Neural cell (in vitro differentiated cells): ENCODE measurements around the gene KRTAP4-7. TPM values are rescaled to one million over a fixed set of nuclear protein-coding genes. Genes with fewer than 3 reads are reported as not detected.

Experiments used
- H2AFZ ChIP-seq: fragments of 200-600, 300-800 bp; sonication (generic), shearing (Covaris generic); 2 replicates; pipeline ENCODE4 v1.6.0; 2014; ENCODE audit warnings: low read depth, mild to moderate bottlenecking, antibody characterized with exemption, low read length, moderate library complexity
- H3F3A ChIP-seq: fragments of 200-600 bp; shearing (Covaris generic); 2 replicates; pipeline ENCODE4 v1.6.1; 2016; ENCODE audit warnings: mild to moderate bottlenecking, moderate library complexity, mixed read lengths, antibody characterized with exemption, low read length; ENCODE audit not compliant: insufficient read depth, poor library complexity, severe bottlenecking
- H3K27ac ChIP-seq: fragments of 200-600, 300-800 bp; sonication (generic), shearing (Covaris generic); 2 replicates; pipeline ENCODE4 v1.5.1; 2014; ENCODE audit warnings: mild to moderate bottlenecking, low read length, moderate library complexity
- H3K27me3 ChIP-seq: fragments of 300-800, 200-600 bp; sonication (generic), shearing (Covaris generic); 2 replicates; pipeline ENCODE4 v1.6.0; 2014; ENCODE audit warnings: mild to moderate bottlenecking, low read depth, low read length, moderate library complexity; ENCODE audit not compliant: insufficient read depth
- H3K36me3 ChIP-seq: fragments of 300-800, 200-600 bp; sonication (generic), shearing (Covaris generic); 2 replicates; pipeline ENCODE4 v1.5.1; 2014; ENCODE audit warnings: mild to moderate bottlenecking, antibody characterized with exemption, low read length, moderate library complexity; ENCODE audit not compliant: insufficient read depth
- H3K4me2 ChIP-seq: fragments of 300-800, 200-600 bp; sonication (generic), shearing (Covaris generic); 2 replicates; pipeline ENCODE4 v1.6.0; 2014; ENCODE audit warnings: mild to moderate bottlenecking, low read length
- H3K4me3 ChIP-seq: fragments of 300-800, 200-600 bp; sonication (generic), shearing (Covaris generic); 2 replicates; pipeline ENCODE4 v1.5.1; 2014; ENCODE audit warnings: mild to moderate bottlenecking, low read length, moderate library complexity
- H3K79me2 ChIP-seq: fragments of 200-600 bp; shearing (Covaris generic); replicated peaks from 2 replicates; pipeline ENCODE4 v1.6.0; 2014; ENCODE audit warnings: mild to moderate bottlenecking, low read length, moderate library complexity; ENCODE audit not compliant: insufficient read depth
- H3K9ac ChIP-seq: fragments of 300-800, 200-600 bp; sonication (generic), shearing (Covaris generic); 2 replicates; pipeline ENCODE4 v1.6.1; 2016; ENCODE audit warnings: mild to moderate bottlenecking, low read length, mixed read lengths
- H3K9me2 ChIP-seq: fragments of 200-600 bp; shearing (Covaris generic); 2 replicates; pipeline ENCODE4 v1.6.1; 2016; ENCODE audit warnings: mild to moderate bottlenecking, low read length, mixed read lengths; ENCODE audit not compliant: insufficient read depth
- H3K9me3 ChIP-seq: fragments of 200-600, 300-800 bp; sonication (generic), shearing (Covaris generic); 2 replicates; pipeline ENCODE4 v1.6.1; 2016; ENCODE audit warnings: mild to moderate bottlenecking, mixed run types, low read length, moderate library complexity, mixed read lengths
- H4K20me1 ChIP-seq: fragments of 200-600 bp; shearing (Covaris generic); 2 replicates; pipeline ENCODE4 v1.6.1; 2016; ENCODE audit warnings: mild to moderate bottlenecking, mixed run types; ENCODE audit not compliant: insufficient read depth
- EP300 ChIP-seq: fragments of 450-650 bp; conservative IDR thresholded peaks from 2 replicates; pipeline ENCODE4 v1.6.1; 2014; ENCODE audit warnings: antibody characterized with exemption, mild to moderate bottlenecking, moderate library complexity; ENCODE audit not compliant: poor library complexity, severe bottlenecking
- EZH2 ChIP-seq: fragments of 200-600, 300-800 bp; shearing (Covaris generic), sonication (generic); IDR thresholded peaks from 2 replicates; pipeline ENCODE4 v1.6.1; 2014; ENCODE audit warnings: antibody characterized with exemption, low read length, borderline replicate concordance, mild to moderate bottlenecking; ENCODE audit not compliant: insufficient read depth, poor library complexity, severe bottlenecking
- MXI1 ChIP-seq: fragments of 450-650 bp; conservative IDR thresholded peaks from 2 replicates; pipeline ENCODE4 v1.6.1; 2014; ENCODE audit warnings: antibody characterized with exemption, mild to moderate bottlenecking; ENCODE audit not compliant: poor library complexity, severe bottlenecking
- POLR2AphosphoS5 ChIP-seq: IDR thresholded peaks from 2 replicates; pipeline ENCODE4 v1.6.1; 2012
- RAD21 ChIP-seq: fragments of 450-650 bp; conservative IDR thresholded peaks from 2 replicates; pipeline ENCODE4 v1.6.1; 2014; ENCODE audit warnings: antibody characterized with exemption, mild to moderate bottlenecking, moderate library complexity
- SMC3 ChIP-seq: fragments of 450-650 bp; conservative IDR thresholded peaks from 2 replicates; pipeline ENCODE4 v1.6.1; 2014; ENCODE audit warnings: antibody characterized with exemption, mild to moderate bottlenecking, moderate library complexity; ENCODE audit not compliant: poor library complexity
- TAF1 ChIP-seq: IDR thresholded peaks from 2 replicates; pipeline ENCODE4 v1.6.1; 2012; ENCODE audit warnings: low read depth
- polyA plus RNA-seq: library from polyadenylated mRNA; depleted of rRNA; stranded (reverse); fragments of >200 nt; gene quantifications from 2 replicates; pipeline ENCODE4 v1.2.3, GENCODE V29; 2014
- TF ChIP-seq, protein P1 (sequence below): IDR thresholded peaks from 2 replicates; pipeline ENCODE4 v1.6.1; 2012; ENCODE audit warnings: borderline replicate concordance
- TF ChIP-seq, protein P2 (sequence below): fragments of 450-650 bp; IDR thresholded peaks from 2 replicates; pipeline ENCODE4 v1.5.1; 2014; ENCODE audit warnings: antibody characterized with exemption, mild to moderate bottlenecking, moderate library complexity; ENCODE audit not compliant: poor library complexity, severe bottlenecking

The KRTAP4-7 gene
- polyA plus RNA-seq, 1 donor from 2014 or later: not detected

DNA sequence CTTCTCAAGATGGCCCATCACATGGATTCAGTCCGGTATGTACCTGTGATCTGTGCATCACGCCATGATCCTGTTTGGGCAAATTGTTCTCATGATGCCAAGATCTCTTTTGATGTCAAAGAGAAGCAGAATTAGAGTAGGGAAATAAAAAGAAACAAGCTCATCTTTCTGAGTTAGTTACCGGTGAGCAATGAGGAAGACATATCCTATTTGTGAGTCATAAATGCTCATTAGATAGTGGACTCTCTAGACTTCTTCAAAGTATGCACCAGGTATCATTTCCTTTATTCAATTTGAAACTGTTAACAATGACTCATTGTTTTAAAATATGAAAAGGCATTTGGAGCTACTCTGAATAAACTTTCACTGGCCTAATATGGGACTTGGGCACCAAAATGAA lies 48.0 kb downstream of the KRTAP4-7 start:
- Histone ChIP-seq H3K27me3 (no peaks in the 10 kb centered on the region), H4K20me1 (no peaks in the 10 kb centered on the region), H3K4me2 (no peak overlapping the region), H3K9me3 (no peaks in the 10 kb centered on the region), H2AFZ (no peak overlapping the region), H3K9me2 (no peaks in the 10 kb centered on the region), H3K79me2 (no peaks in the 10 kb centered on the region), H3F3A (no peaks in the 10 kb centered on the region), H3K9ac (no peak overlapping the region), H3K36me3 (no peaks in the 10 kb centered on the region), H3K27ac (no peak overlapping the region), H3K4me3 (no peak overlapping the region)
- TF ChIP-seq SMC3: no peak
- TF ChIP-seq POLR2AphosphoS5: no peak
- TF ChIP-seq MXI1: no peak

DNA sequence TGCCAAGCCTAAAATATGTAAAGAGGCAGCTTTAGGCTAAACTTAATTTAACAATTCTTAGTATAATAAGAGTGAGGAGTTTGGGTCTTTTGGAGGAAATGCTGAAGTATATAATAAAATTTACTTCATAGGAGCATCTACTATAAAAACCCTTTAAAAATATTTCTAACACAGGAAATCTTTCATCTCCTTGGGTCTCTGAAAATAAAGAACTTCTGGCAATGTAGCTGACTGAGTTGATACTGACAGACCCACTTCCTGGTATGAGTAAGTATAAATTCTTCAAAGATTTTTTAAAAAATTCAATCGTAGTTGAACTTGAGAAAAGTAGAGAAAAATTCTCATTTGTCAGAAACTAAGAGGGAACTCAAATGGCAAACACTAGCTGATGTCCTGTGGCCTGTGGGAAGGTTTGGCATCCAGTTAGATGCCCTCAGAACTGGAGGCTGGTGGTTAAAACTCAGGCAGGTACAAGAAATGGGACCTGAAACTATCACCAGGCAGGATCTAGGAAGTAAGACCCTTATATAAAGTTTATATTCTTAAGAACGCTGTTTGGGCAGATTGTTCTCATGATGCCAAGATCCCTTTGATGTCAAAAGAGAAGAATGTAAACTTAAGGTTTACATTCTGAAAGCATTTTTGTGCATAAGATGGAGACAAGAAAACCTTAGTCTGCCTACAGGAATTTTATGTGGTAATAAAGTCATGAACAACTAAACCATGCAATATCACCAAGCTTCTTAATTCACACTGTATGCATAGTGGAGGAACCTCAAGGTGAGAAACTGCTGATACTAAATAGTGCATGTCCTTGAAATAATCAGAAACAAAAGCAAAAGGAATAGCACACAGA lies 50.2 kb downstream of the KRTAP4-7 start:
- Histone ChIP-seq H2AFZ (no peak overlapping the region), H3K27me3 (no peaks in the 10 kb centered on the region), H3K4me2 (no peak overlapping the region), H3K79me2 (no peaks in the 10 kb centered on the region), H3K27ac (no peak overlapping the region), H3K9me2 (no peaks in the 10 kb centered on the region), H3K9me3 (no peaks in the 10 kb centered on the region), H3F3A (no peaks in the 10 kb centered on the region), H3K4me3 (no peak overlapping the region), H3K9ac (no peak overlapping the region), H4K20me1 (no peaks in the 10 kb centered on the region), H3K36me3 (no peaks in the 10 kb centered on the region)
- TF ChIP-seq RAD21 (no peak), EP300 (no peak), EZH2 (no peak), SMC3 (no peak), MXI1 (no peak), TAF1 (no peak), POLR2AphosphoS5 (no peak)
- TF ChIP-seq, protein P1, sequence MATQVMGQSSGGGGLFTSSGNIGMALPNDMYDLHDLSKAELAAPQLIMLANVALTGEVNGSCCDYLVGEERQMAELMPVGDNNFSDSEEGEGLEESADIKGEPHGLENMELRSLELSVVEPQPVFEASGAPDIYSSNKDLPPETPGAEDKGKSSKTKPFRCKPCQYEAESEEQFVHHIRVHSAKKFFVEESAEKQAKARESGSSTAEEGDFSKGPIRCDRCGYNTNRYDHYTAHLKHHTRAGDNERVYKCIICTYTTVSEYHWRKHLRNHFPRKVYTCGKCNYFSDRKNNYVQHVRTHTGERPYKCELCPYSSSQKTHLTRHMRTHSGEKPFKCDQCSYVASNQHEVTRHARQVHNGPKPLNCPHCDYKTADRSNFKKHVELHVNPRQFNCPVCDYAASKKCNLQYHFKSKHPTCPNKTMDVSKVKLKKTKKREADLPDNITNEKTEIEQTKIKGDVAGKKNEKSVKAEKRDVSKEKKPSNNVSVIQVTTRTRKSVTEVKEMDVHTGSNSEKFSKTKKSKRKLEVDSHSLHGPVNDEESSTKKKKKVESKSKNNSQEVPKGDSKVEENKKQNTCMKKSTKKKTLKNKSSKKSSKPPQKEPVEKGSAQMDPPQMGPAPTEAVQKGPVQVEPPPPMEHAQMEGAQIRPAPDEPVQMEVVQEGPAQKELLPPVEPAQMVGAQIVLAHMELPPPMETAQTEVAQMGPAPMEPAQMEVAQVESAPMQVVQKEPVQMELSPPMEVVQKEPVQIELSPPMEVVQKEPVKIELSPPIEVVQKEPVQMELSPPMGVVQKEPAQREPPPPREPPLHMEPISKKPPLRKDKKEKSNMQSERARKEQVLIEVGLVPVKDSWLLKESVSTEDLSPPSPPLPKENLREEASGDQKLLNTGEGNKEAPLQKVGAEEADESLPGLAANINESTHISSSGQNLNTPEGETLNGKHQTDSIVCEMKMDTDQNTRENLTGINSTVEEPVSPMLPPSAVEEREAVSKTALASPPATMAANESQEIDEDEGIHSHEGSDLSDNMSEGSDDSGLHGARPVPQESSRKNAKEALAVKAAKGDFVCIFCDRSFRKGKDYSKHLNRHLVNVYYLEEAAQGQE: no peak
- TF ChIP-seq, protein P2, sequence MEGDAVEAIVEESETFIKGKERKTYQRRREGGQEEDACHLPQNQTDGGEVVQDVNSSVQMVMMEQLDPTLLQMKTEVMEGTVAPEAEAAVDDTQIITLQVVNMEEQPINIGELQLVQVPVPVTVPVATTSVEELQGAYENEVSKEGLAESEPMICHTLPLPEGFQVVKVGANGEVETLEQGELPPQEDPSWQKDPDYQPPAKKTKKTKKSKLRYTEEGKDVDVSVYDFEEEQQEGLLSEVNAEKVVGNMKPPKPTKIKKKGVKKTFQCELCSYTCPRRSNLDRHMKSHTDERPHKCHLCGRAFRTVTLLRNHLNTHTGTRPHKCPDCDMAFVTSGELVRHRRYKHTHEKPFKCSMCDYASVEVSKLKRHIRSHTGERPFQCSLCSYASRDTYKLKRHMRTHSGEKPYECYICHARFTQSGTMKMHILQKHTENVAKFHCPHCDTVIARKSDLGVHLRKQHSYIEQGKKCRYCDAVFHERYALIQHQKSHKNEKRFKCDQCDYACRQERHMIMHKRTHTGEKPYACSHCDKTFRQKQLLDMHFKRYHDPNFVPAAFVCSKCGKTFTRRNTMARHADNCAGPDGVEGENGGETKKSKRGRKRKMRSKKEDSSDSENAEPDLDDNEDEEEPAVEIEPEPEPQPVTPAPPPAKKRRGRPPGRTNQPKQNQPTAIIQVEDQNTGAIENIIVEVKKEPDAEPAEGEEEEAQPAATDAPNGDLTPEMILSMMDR: no peak

Other genes starting within 250 kb of the KRTAP4-7 start
- not detected in 2 replicates for gene KRT12, start 216.9 kb upstream of the KRTAP4-7 start, polyA plus RNA-seq
- gene KRT20, start 198.9 kb upstream of the KRTAP4-7 start, polyA plus RNA-seq: not detected in 2 replicates
- gene KRT23, start 146.5 kb upstream of the KRTAP4-7 start, polyA plus RNA-seq: 0.37 and 0.86 TPM in 2 replicates
- not detected in 2 replicates for gene KRT39, start 117.2 kb upstream of the KRTAP4-7 start, polyA plus RNA-seq
- gene KRT40, start 99.8 kb upstream of the KRTAP4-7 start, polyA plus RNA-seq: not detected in 2 replicates
- gene KRTAP3-3, start 90.0 kb upstream of the KRTAP4-7 start, polyA plus RNA-seq: not detected in 2 replicates
- gene KRTAP3-2, start 84.2 kb upstream of the KRTAP4-7 start, polyA plus RNA-seq: not detected in 2 replicates
- gene KRTAP3-1, start 75.0 kb upstream of the KRTAP4-7 start, polyA plus RNA-seq: not detected in 2 replicates
- gene KRTAP1-5, start 56.9 kb upstream of the KRTAP4-7 start, polyA plus RNA-seq: not detected in 2 replicates
- gene KRTAP1-4, start 54.0 kb upstream of the KRTAP4-7 start, polyA plus RNA-seq: not detected in 2 replicates
- gene KRTAP1-3, start 49.3 kb upstream of the KRTAP4-7 start, polyA plus RNA-seq: not detected in 2 replicates
- not detected in 2 replicates for gene KRTAP1-1, start 42.7 kb upstream of the KRTAP4-7 start, polyA plus RNA-seq
- gene KRTAP2-1, start 36.8 kb upstream of the KRTAP4-7 start, polyA plus RNA-seq: not detected in 2 replicates
- not detected in 2 replicates for gene KRTAP2-2, start 28.9 kb upstream of the KRTAP4-7 start, polyA plus RNA-seq
- not detected in 2 replicates for gene KRTAP2-3, start 24.0 kb upstream of the KRTAP4-7 start, polyA plus RNA-seq
- gene KRTAP2-4, start 18.3 kb upstream of the KRTAP4-7 start, polyA plus RNA-seq: not detected in 2 replicates
- not detected in 2 replicates for gene KRTAP4-8, start 14.0 kb downstream of the KRTAP4-7 start, polyA plus RNA-seq
- gene KRTAP4-16, start 18.1 kb downstream of the KRTAP4-7 start, polyA plus RNA-seq: not detected in 2 replicates
- gene KRTAP4-9, start 21.2 kb downstream of the KRTAP4-7 start, polyA plus RNA-seq: not detected in 2 replicates
- not detected in 2 replicates for gene KRTAP4-11, start 34.2 kb downstream of the KRTAP4-7 start, polyA plus RNA-seq
- not detected in 2 replicates for gene KRTAP4-12, start 40.0 kb downstream of the KRTAP4-7 start, polyA plus RNA-seq
- not detected in 2 replicates for gene KRTAP4-6, start 56.4 kb downstream of the KRTAP4-7 start, polyA plus RNA-seq
- not detected in 2 replicates for gene KRTAP4-5, start 65.7 kb downstream of the KRTAP4-7 start, polyA plus RNA-seq
- not detected in 2 replicates for gene KRTAP4-4, start 76.6 kb downstream of the KRTAP4-7 start, polyA plus RNA-seq
- gene KRTAP4-3, start 84.1 kb downstream of the KRTAP4-7 start, polyA plus RNA-seq: not detected in 2 replicates
- gene KRTAP4-2, start 94.1 kb downstream of the KRTAP4-7 start, polyA plus RNA-seq: not detected in 2 replicates
- gene KRTAP4-1, start 100.8 kb downstream of the KRTAP4-7 start, polyA plus RNA-seq: not detected in 2 replicates
- gene KRTAP9-1, start 105.7 kb downstream of the KRTAP4-7 start, polyA plus RNA-seq: not detected in 2 replicates
- gene KRTAP9-2, start 142.5 kb downstream of the KRTAP4-7 start, polyA plus RNA-seq: not detected in 2 replicates
- not detected in 2 replicates for gene KRTAP9-3, start 148.3 kb downstream of the KRTAP4-7 start, polyA plus RNA-seq
- not detected in 2 replicates for gene KRTAP9-8, start 153.8 kb downstream of the KRTAP4-7 start, polyA plus RNA-seq
- not detected in 2 replicates for gene KRTAP9-4, start 165.5 kb downstream of the KRTAP4-7 start, polyA plus RNA-seq
- not detected in 2 replicates for gene KRTAP9-9, start 171.2 kb downstream of the KRTAP4-7 start, polyA plus RNA-seq
- not detected in 2 replicates for gene KRTAP9-6, start 181.2 kb downstream of the KRTAP4-7 start, polyA plus RNA-seq
- not detected in 2 replicates for gene KRTAP9-7, start 191.5 kb downstream of the KRTAP4-7 start, polyA plus RNA-seq
- gene KRTAP29-1, start 218.7 kb downstream of the KRTAP4-7 start, polyA plus RNA-seq: not detected in 2 replicates
- gene KRTAP16-1, start 225.2 kb downstream of the KRTAP4-7 start, polyA plus RNA-seq: not detected in 2 replicates
- not detected in 2 replicates for gene KRTAP17-1, start 231.6 kb downstream of the KRTAP4-7 start, polyA plus RNA-seq